ENCODE measurements around the gene CDC25B. TPM values are rescaled to one million over a fixed set of nuclear protein-coding genes. Genes with fewer than 3 reads are reported as not detected.

CDC25B gene
- total and polyA plus RNA-seq, 2 experiments from 2014 or later, result 15.1 to 21.9 TPM

DNA sequence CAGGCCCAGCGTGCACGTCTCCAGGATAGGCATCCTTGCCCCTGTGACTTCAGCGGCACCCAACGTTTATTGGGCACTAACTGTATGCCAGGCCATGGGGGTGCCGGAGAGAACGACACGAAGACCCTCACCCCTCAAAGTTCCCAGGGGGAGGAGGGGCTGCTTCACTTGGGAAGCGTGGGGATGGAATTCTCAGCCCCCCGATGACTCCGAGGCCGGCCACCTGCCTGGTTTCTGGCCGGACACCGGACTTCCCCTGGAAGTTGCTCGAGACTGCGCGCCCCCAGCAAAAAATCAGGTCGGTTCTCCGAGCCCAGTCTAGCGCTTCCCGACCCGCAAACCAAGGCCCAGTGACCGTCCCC is 50.2 kb downstream of the CDC25B start:
- DNase-seq (ENCODE audit: low spot score), result no peak
- H4K20me1 ChIP-seq (ENCODE audit: insufficient read depth, poor library complexity, severe bottlenecking), result no peaks in the 10 kb centered on the region
- peak overlapping the region; percentile 93 for H3K4me3 ChIP-seq
- no peaks in the 10 kb centered on the region for H3K9me3 ChIP-seq (ENCODE audit: low read depth)
- H3K79me2 ChIP-seq, result peaks cover 43% of the 10 kb centered on the region
- no peaks in the 10 kb centered on the region for H3K36me3 ChIP-seq (replicated peaks; ENCODE audit: insufficient read depth, low read depth)
- peak overlapping the region; percentile 100 for H2AFZ ChIP-seq
- H3K9me2 ChIP-seq (replicated peaks; ENCODE audit: insufficient read depth), result no peaks in the 10 kb centered on the region
- no peak for TF ChIP-seq EZH2 (IDR thresholded peaks at IDR 0.05; ENCODE audit: borderline replicate concordance)
- TF ChIP-seq, protein P1, sequence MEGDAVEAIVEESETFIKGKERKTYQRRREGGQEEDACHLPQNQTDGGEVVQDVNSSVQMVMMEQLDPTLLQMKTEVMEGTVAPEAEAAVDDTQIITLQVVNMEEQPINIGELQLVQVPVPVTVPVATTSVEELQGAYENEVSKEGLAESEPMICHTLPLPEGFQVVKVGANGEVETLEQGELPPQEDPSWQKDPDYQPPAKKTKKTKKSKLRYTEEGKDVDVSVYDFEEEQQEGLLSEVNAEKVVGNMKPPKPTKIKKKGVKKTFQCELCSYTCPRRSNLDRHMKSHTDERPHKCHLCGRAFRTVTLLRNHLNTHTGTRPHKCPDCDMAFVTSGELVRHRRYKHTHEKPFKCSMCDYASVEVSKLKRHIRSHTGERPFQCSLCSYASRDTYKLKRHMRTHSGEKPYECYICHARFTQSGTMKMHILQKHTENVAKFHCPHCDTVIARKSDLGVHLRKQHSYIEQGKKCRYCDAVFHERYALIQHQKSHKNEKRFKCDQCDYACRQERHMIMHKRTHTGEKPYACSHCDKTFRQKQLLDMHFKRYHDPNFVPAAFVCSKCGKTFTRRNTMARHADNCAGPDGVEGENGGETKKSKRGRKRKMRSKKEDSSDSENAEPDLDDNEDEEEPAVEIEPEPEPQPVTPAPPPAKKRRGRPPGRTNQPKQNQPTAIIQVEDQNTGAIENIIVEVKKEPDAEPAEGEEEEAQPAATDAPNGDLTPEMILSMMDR (IDR thresholded peaks at IDR 0.05; ENCODE audit: poor library complexity), result no peak
- no peak for TF ChIP-seq EZH2phosphoT487 (IDR thresholded peaks at IDR 0.05; ENCODE audit: low read depth, severe bottlenecking, unreplicated experiment)
- H3K27me3 ChIP-seq, result no peaks in the 10 kb centered on the region
- H3K4me1 ChIP-seq (ENCODE audit: insufficient read depth), result no peaks in the 10 kb centered on the region
- H3K27ac ChIP-seq, result peak overlapping the region; percentile 97
- H3K4me2 ChIP-seq, result peak overlapping the region; percentile 99
- 1% methylated on average over 14 of the region's 22 CpGs for WGBS (ENCODE audit: low lambda C conversion rate, missing lambda C conversion rate)

DNA sequence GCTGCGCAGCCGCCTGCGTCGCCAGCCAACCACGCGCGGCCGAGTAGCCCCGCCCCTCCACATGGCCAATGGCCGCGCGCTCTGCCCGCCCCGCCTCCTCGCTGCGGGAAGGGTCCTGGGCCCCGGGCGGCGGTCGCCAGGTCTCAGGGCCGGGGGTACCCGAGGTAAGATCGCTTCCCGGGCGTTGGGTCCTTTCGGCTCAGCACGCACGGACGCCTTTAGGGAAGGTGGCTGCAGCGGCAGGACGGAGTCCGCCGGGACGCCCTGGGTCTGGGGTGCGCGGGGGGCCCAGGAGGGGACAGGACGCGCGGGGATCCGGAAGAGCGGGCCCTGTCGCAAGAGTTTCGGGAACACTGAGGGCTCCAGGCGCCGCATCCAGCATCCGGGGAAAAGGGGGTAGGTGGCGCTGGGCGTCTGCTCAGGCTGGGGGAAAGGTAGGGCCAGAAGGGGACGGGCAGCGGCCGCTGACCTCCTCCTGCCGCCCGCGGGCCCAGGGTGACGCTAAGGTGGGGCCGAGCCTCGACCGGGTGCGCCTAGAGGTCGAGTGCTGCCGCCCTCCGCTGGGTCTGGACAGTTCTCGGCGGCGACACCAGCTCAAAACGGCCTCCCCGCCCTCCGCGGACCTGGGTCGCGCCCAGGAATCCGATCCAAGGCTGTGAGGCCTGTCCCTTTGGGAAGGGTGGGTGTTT is 50.8 kb downstream of the CDC25B start, which contains the start of gene MAVS:
Gene MAVS (plus strand): TSS at position 95 of the 689 bp plus-strand sequence. CDS start 7,791 bp downstream, outside the sequence.
- H4K20me1 ChIP-seq (ENCODE audit: insufficient read depth, poor library complexity, severe bottlenecking), result no peaks in the 10 kb centered on the region
- peak; percentile 94 for DNase-seq (ENCODE audit: low spot score)
- no peaks in the 10 kb centered on the region for H3K4me1 ChIP-seq (ENCODE audit: insufficient read depth)
- peak within 1 kb of the TSS; percentile 99 for H3K4me2 ChIP-seq
- peak within 1 kb of the TSS; percentile 93 for H3K4me3 ChIP-seq
- no peaks in the 10 kb centered on the region for H3K9me2 ChIP-seq (replicated peaks; ENCODE audit: insufficient read depth)
- no peaks in the 10 kb centered on the region for H3K36me3 ChIP-seq (replicated peaks; ENCODE audit: insufficient read depth, low read depth)
- H3K9me3 ChIP-seq (ENCODE audit: low read depth), result no peaks in the 10 kb centered on the region
- peaks cover 47% of the 10 kb centered on the region for H3K79me2 ChIP-seq
- under 1% methylated on average over 65 of the region's 72 CpGs for WGBS (ENCODE audit: low lambda C conversion rate, missing lambda C conversion rate)
- TF ChIP-seq EZH2phosphoT487 (IDR thresholded peaks at IDR 0.05; ENCODE audit: low read depth, severe bottlenecking, unreplicated experiment) (no peak), EZH2 (IDR thresholded peaks at IDR 0.05; ENCODE audit: borderline replicate concordance) (no peak)
- TF ChIP-seq, protein P1 (IDR thresholded peaks at IDR 0.05; ENCODE audit: poor library complexity), result no peak
- peak within 1 kb of the TSS; percentile 97 for H3K27ac ChIP-seq
- H2AFZ ChIP-seq, result peak within 1 kb of the TSS; percentile 100
- no peaks in the 10 kb centered on the region for H3K27me3 ChIP-seq

DNA sequence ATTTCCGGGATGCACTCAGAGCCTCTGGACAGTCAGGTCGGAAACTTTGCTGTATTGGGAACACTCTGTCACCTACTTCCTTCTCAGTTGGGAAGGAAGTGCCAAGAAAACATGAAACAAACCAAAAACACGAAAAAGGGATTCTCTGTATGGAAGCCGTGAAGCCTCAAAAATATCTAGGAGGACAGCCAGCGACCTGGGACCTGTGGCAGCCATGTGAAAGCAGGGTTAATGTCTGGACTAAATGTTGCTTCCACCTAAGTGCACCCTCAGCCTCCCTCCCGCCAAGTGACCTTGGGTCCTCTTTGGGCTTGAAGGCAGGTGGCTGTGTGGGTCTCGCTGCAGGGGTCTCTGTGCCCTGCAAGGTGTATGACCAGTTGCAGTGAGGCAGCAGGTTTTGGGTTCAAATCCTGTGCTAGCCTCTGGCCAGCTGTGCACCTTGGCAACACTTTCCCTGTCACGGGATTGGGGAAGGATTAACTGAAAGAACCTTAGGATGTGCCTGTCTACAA is 51.4 kb downstream of the CDC25B start:
- H3K4me1 ChIP-seq (ENCODE audit: insufficient read depth), result no peaks in the 10 kb centered on the region
- H3K9me2 ChIP-seq (replicated peaks; ENCODE audit: insufficient read depth), result no peaks in the 10 kb centered on the region
- H3K27me3 ChIP-seq, result no peaks in the 10 kb centered on the region
- H3K36me3 ChIP-seq (replicated peaks; ENCODE audit: insufficient read depth, low read depth), result no peaks in the 10 kb centered on the region
- H3K27ac ChIP-seq, result peak overlapping the region; percentile 97
- H2AFZ ChIP-seq, result peak overlapping the region; percentile 100
- peaks cover 52% of the 10 kb centered on the region for H3K79me2 ChIP-seq
- DNase-seq (ENCODE audit: low spot score), result no peak
- H4K20me1 ChIP-seq (ENCODE audit: insufficient read depth, poor library complexity, severe bottlenecking), result no peaks in the 10 kb centered on the region
- H3K9me3 ChIP-seq (ENCODE audit: low read depth), result no peaks in the 10 kb centered on the region
- peak overlapping the region; percentile 93 for H3K4me3 ChIP-seq
- no peak for TF ChIP-seq EZH2 (IDR thresholded peaks at IDR 0.05; ENCODE audit: borderline replicate concordance)
- TF ChIP-seq EZH2phosphoT487 (IDR thresholded peaks at IDR 0.05; ENCODE audit: low read depth, severe bottlenecking, unreplicated experiment), result no peak
- TF ChIP-seq, protein P1 (IDR thresholded peaks at IDR 0.05; ENCODE audit: poor library complexity), result no peak
- H3K4me2 ChIP-seq, result peak overlapping the region; percentile 99
- 35% methylated on average over 8 of the region's 8 CpGs for WGBS (ENCODE audit: low lambda C conversion rate, missing lambda C conversion rate)
